ENCODE results near the gene ZHX3. TPM values are rescaled to one million over a fixed set of nuclear protein-coding genes. Genes with fewer than 3 reads are reported as not detected.

Gene ZHX3
- total RNA-seq, 1 donor from 2014 or later: 13.4 TPM

- TF ChIP-seq CTCF (conservative IDR thresholded peaks at IDR 0.05; ENCODE audit: low read depth, low read length): no peak
- no peak for DNase-seq (ENCODE audit: low read depth)
- H3K4me3 ChIP-seq (ENCODE audit: low read depth, low read length): no peak overlapping the region
These were observed 34.6 kb upstream of the ZHX3 start for GRCh38 chr20:41352106-41352505.

- no peak overlapping the region for H3K4me3 ChIP-seq (ENCODE audit: low read depth, low read length)
- DNase-seq (ENCODE audit: low read depth): no peak
- no peak for TF ChIP-seq CTCF (conservative IDR thresholded peaks at IDR 0.05; ENCODE audit: low read depth, low read length)
These were observed 33.0 kb upstream of the ZHX3 start for GRCh38 chr20:41350408-41350962.

GRCh38 chr20:41349943-41350342 lies 32.4 kb upstream of the ZHX3 start:
- H3K4me3 ChIP-seq (ENCODE audit: low read depth, low read length): no peak overlapping the region
- no peak for TF ChIP-seq CTCF (conservative IDR thresholded peaks at IDR 0.05; ENCODE audit: low read depth, low read length)
- no peak for DNase-seq (ENCODE audit: low read depth)

GRCh38 chr20:41349266-41349665 lies 31.7 kb upstream of the ZHX3 start:
- H3K4me3 ChIP-seq (ENCODE audit: low read depth, low read length): no peak overlapping the region
- DNase-seq (ENCODE audit: low read depth): no peak
- TF ChIP-seq CTCF (conservative IDR thresholded peaks at IDR 0.05; ENCODE audit: low read depth, low read length): no peak

- DNase-seq (ENCODE audit: low read depth): no peak
- H3K4me3 ChIP-seq (ENCODE audit: low read depth, low read length): no peak overlapping the region
- no peak for TF ChIP-seq CTCF (conservative IDR thresholded peaks at IDR 0.05; ENCODE audit: low read depth, low read length)
These were observed 31.1 kb upstream of the ZHX3 start for GRCh38 chr20:41348430-41349172.

- H3K4me3 ChIP-seq (ENCODE audit: low read depth, low read length): no peak overlapping the region
- TF ChIP-seq CTCF (conservative IDR thresholded peaks at IDR 0.05; ENCODE audit: low read depth, low read length): no peak
- no peak for DNase-seq (ENCODE audit: low read depth)
These were observed 30.2 kb upstream of the ZHX3 start for GRCh38 chr20:41347523-41348429.
